ENCODE data around the gene EEF1AKMT1.

Gene EEF1AKMT1

DNA sequence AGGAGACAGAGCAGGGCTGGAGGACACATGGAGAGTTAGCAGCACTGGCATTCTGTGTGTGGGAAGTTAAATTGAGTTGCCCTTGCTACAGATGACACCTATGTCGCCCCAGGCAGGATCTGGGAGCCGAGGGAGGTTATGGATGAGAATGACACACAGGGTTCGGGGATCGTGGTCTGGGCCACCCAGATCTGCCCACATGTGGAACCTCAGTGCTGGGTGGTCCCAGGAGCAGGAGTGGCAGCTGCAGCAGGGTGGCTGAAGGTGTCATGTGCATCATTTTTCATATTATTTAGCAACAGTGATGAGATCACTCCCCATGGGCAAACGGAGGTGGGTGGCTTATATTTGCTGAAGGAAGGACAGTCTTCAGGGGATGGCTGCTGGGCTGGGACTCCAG lies 67.1 kb downstream of the EEF1AKMT1 start:
- Histone ChIP-seq H4K20me1 (ENCODE audit: insufficient read depth, low read length) (no peaks in the 10 kb centered on the region), H3K27ac (ENCODE audit: low read length) (no peak overlapping the region), H3K79me2 (ENCODE audit: low read length) (no peaks in the 10 kb centered on the region), H3K27me3 (ENCODE audit: low read depth, low read length) (no peaks in the 10 kb centered on the region), H3K4me3 (ENCODE audit: low read length) (no peak overlapping the region), H3K4me2 (ENCODE audit: low read length) (no peak overlapping the region), H3K4me1 (ENCODE audit: low read length) (peaks cover 12% of the 10 kb centered on the region), H2AFZ (ENCODE audit: low read depth, low read length) (no peak overlapping the region), H3K9ac (ENCODE audit: low read length) (no peak overlapping the region), H3K36me3 (replicated peaks; ENCODE audit: low read depth, low read length) (no peaks in the 10 kb centered on the region), H3K9me3 (ENCODE audit: insufficient read depth, low read length) (no peaks in the 10 kb centered on the region)
- no peak for TF ChIP-seq CTCF (IDR thresholded peaks at IDR 0.05; ENCODE audit: low read depth, low read length)
- no peak for TF ChIP-seq EZH2phosphoT487 (IDR thresholded peaks at IDR 0.05; ENCODE audit: low read depth)

GRCh38 chr13:20704459-20705069 lies 69.2 kb downstream of the EEF1AKMT1 start:
- peak overlapping the region; percentile 54 for H3K4me3 ChIP-seq (ENCODE audit: low read length)
- H3K9ac ChIP-seq (ENCODE audit: low read length), result no peak overlapping the region
- no peaks in the 10 kb centered on the region for H3K27me3 ChIP-seq (ENCODE audit: low read depth, low read length)
- peak overlapping the region; percentile 85; the same call in 1 of the 2 replicates for H2AFZ ChIP-seq (ENCODE audit: low read depth, low read length)
- H3K79me2 ChIP-seq (ENCODE audit: low read length), result no peaks in the 10 kb centered on the region
- no peaks in the 10 kb centered on the region for H3K36me3 ChIP-seq (replicated peaks; ENCODE audit: low read depth, low read length)
- H3K27ac ChIP-seq (ENCODE audit: low read length), result no peak overlapping the region
- TF ChIP-seq EZH2phosphoT487 (IDR thresholded peaks at IDR 0.05; ENCODE audit: low read depth) (no peak), CTCF (IDR thresholded peaks at IDR 0.05; ENCODE audit: low read depth, low read length) (no peak)
- peak overlapping the region; percentile 42 for H3K4me2 ChIP-seq (ENCODE audit: low read length)
- no peaks in the 10 kb centered on the region for H4K20me1 ChIP-seq (ENCODE audit: insufficient read depth, low read length)
- peaks cover 13% of the 10 kb centered on the region for H3K4me1 ChIP-seq (ENCODE audit: low read length)
- H3K9me3 ChIP-seq (ENCODE audit: insufficient read depth, low read length), result no peaks in the 10 kb centered on the region

DNA sequence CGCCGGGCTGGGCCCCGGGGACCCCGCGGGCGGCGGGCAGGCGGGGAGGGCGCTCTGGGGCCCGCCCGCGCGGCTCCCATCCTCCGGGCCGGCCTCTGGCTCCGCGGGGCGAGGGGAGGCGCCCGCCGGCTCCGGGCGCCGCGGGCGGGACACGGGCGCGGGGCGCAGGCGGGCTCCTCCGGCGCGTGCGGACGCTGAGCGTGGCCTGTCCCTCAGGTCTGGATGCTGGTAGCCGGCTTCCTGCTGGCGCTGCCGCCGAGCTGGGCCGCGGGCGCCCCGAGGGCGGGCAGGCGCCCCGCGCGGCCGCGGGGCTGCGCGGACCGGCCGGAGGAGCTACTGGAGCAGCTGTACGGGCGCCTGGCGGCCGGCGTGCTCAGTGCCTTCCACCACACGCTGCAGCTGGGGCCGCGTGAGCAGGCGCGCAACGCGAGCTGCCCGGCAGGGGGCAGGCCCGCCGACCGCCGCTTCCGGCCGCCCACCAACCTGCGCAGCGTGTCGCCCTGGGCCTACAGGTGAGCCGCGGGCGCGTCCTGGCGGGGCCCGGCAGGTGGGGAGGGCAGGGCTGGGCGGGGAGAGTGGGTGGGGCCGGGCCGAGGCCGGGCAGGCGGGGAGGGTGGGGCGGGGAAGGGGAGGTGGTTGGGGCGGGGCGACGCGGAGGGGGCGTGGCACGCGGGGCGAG lies 69.8 kb downstream of the EEF1AKMT1 start:
- H3K4me2 ChIP-seq (ENCODE audit: low read length), result peak overlapping the region; percentile 47; the same call in 1 of the 2 replicates
- no peaks in the 10 kb centered on the region for H4K20me1 ChIP-seq (ENCODE audit: insufficient read depth, low read length)
- H3K9ac ChIP-seq (ENCODE audit: low read length), result no peak overlapping the region; the same call in 1 of the 2 replicates
- H3K9me3 ChIP-seq (ENCODE audit: insufficient read depth, low read length), result no peaks in the 10 kb centered on the region
- H3K36me3 ChIP-seq (replicated peaks; ENCODE audit: low read depth, low read length), result no peaks in the 10 kb centered on the region
- no peak overlapping the region for H3K27ac ChIP-seq (ENCODE audit: low read length)
- no peak overlapping the region for H2AFZ ChIP-seq (ENCODE audit: low read depth, low read length)
- H3K79me2 ChIP-seq (ENCODE audit: low read length), result no peaks in the 10 kb centered on the region
- TF ChIP-seq EZH2phosphoT487 (IDR thresholded peaks at IDR 0.05; ENCODE audit: low read depth), result no peak
- peak; percentile 39 for TF ChIP-seq CTCF (IDR thresholded peaks at IDR 0.05; ENCODE audit: low read depth, low read length)
- peaks cover 13% of the 10 kb centered on the region for H3K4me1 ChIP-seq (ENCODE audit: low read length)
- H3K27me3 ChIP-seq (ENCODE audit: low read depth, low read length), result no peaks in the 10 kb centered on the region
- peak overlapping the region; percentile 81 for H3K4me3 ChIP-seq (ENCODE audit: low read length)

DNA sequence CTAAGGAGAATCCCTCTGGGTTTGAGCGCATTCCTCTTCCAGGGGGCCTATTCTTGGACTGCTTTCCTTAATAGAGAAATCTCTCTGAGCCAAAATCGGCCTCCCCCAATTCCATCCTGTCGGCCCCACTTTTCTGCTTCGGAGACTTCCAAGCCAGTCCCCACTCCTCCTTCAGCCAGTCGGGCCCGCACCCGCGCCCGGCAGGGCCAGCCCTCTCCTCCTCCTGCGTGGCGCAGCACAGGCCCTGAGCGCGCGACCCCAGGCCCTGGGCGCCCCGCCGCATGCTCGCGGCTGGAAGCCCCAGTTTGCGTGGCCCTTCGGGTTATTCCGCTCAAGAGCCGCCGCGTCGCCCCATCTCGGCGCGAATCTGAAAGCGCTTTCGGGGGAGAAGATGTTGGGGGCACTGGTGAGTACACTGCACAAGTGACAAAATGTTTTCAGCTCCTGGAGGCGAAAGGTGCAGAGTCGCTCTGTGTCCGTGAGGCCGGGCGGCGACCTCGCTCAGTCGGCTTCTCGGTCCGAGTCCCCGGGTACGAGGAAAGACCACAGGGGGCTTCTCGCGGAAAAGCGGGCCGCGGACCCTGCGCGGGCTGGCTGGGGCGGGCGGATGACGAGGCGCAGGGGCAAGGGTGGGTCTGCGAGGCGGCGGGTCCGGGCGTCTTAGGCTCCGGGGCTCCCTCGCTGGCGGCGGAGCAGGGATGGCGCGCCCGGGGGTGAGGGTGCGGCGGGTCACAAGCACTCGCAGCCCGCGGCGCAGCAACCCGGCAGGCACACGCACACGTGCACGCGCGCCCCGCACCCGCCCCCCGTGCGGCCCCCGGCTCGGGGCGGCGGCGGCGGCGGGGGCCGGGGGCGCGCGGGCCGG lies 70.6 kb downstream of the EEF1AKMT1 start, which contains the start of gene IL17D:
Gene IL17D, plus strand, starts transcription at position 785 of the 865 bp plus-strand sequence. CDS start 303 bp downstream, outside the sequence.
- Histone ChIP-seq H2AFZ (ENCODE audit: low read depth, low read length) (peak within 1 kb of the TSS; percentile 89), H3K36me3 (replicated peaks; ENCODE audit: low read depth, low read length) (no peaks in the 10 kb centered on the region), H3K27ac (ENCODE audit: low read length) (no peak within 1 kb of the TSS), H3K4me3 (ENCODE audit: low read length) (peak within 1 kb of the TSS; percentile 92), H3K27me3 (ENCODE audit: low read depth, low read length) (no peaks in the 10 kb centered on the region), H3K9me3 (ENCODE audit: insufficient read depth, low read length) (no peaks in the 10 kb centered on the region), H3K4me2 (ENCODE audit: low read length) (peak within 1 kb of the TSS; percentile 81), H3K9ac (ENCODE audit: low read length) (peak within 1 kb of the TSS; percentile 79), H3K79me2 (ENCODE audit: low read length) (no peaks in the 10 kb centered on the region), H4K20me1 (ENCODE audit: insufficient read depth, low read length) (no peaks in the 10 kb centered on the region), H3K4me1 (ENCODE audit: low read length) (peaks cover 13% of the 10 kb centered on the region)
- TF ChIP-seq EZH2phosphoT487 (IDR thresholded peaks at IDR 0.05; ENCODE audit: low read depth) (no peak), CTCF (IDR thresholded peaks at IDR 0.05; ENCODE audit: low read depth, low read length) (no peak)

Measured in OCI-LY3 (cell line).